Stimulated activated naive CD8-positive, alpha-beta T cell treated with anti-CD3 and anti-CD28 coated beads, Interleukin-15, Interleukin-2, amounts not matched to agents 100 ng/mL and 50 ng/mL, for 24 hours (primary cell): ENCODE results near the gene KCNH2.
A peak's percentile ranks its signal among the peaks of the same experiment; 100 is the strongest.

Source experiments
- H3K27ac Mint-ChIP-seq: one replicate; pipeline ENCODE4 v1.8.0; 2021; ENCODE audit warnings: mild to moderate bottlenecking, mixed read lengths
- H3K27me3 Mint-ChIP-seq: one replicate; pipeline ENCODE4 v1.8.0; 2021; ENCODE audit warnings: mixed read lengths
- H3K36me3 Mint-ChIP-seq: one replicate; pipeline ENCODE4 v1.8.0; 2021; ENCODE audit warnings: low read depth, mixed read lengths
- H3K4me1 Mint-ChIP-seq: one replicate; pipeline ENCODE4 v1.8.0; 2021; ENCODE audit warnings: low read depth, mixed read lengths
- H3K4me3 Mint-ChIP-seq: one replicate; pipeline ENCODE4 v1.8.0; 2021; ENCODE audit warnings: mild to moderate bottlenecking, mixed read lengths
- H3K9me3 Mint-ChIP-seq: one replicate; pipeline ENCODE4 v1.8.0; 2021; ENCODE audit warnings: mixed read lengths

Gene KCNH2

DNA sequence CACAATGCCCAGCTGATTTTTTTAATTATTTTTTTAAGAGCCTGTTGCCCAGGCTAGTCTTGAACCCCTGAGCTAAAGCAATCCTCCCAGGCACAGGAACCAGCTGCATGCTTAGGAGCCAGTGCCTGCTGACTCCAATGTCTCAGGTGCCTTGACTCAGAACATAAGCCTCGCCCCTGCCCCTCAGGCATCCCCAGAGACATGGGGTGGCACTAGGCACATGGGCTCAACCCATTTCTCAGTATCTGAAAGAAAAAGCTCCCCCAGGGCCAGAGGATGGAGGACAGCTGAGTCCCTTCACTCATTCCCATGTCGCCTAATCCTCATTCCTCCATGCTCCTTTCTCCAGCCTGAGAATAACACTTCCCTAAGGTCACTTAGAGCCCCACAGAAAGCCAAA is 39.1 kb downstream of the KCNH2 start:
- no peak overlapping the region for H3K4me3 Mint-ChIP-seq
- H3K27me3 Mint-ChIP-seq: no peaks in the 10 kb centered on the region
- peaks cover 45% of the 10 kb centered on the region for H3K4me1 Mint-ChIP-seq
- H3K9me3 Mint-ChIP-seq: no peaks in the 10 kb centered on the region
- no peak overlapping the region for H3K27ac Mint-ChIP-seq
- no peaks in the 10 kb centered on the region for H3K36me3 Mint-ChIP-seq

DNA sequence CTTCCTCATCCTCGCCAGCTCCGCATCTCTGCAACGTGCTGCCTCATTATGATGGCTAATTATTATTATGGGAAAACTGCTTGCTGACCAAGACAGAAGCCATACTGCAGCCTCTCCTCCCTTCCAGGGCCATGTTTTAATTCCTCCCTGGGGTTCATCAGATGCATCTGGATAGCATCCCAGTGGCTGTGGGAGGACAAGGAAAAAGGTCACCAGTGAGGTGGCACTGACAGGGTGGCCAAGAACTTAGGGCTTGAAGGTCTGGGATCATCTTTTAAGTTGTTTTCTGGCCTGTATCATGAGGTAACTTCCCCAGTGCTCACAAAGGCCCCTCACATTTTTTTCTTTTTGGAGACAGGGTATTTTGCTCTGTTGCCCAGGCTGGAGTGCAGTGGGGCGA is 39.6 kb downstream of the KCNH2 start:
- Mint-ChIP-seq H3K4me3 (peak overlapping the region; percentile 48), H3K4me1 (peaks cover 45% of the 10 kb centered on the region), H3K36me3 (no peaks in the 10 kb centered on the region), H3K9me3 (no peaks in the 10 kb centered on the region), H3K27me3 (no peaks in the 10 kb centered on the region), H3K27ac (no peak overlapping the region)

DNA sequence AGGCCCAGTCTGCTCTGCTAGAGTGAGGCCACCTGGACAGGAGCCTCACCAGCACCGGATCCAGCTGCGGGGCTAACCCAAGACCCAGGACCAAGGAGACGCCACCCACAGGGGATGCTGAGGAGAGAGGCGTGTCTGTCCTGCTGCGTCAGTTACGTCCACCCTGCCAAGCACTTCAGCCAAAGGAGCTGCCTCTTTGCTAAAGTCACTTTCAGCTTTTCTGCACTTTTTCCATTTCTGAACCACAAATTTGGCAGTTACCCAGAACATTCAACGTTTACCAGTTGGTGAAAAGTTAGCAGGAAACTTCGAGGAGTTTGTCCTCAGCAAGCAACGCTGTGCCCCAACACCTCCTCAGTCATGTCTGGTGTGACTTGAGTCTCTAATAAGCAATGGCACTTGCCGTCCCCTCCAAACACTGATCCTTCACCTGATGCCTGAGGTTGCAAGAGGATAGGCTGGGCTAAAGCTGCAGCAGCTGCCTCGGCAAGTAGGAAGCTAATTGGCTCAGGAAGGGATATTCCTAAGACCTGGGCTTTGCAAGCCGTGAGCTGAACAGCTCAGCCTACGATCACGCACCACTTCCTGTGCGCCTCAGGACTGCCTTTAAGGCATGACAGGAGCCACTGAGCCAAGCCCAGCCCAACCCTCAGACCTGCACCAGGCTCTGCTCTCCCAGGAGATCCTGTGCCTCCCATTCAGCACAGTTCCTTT is 40.1 kb downstream of the KCNH2 start:
- H3K4me1 Mint-ChIP-seq: peaks cover 40% of the 10 kb centered on the region
- H3K36me3 Mint-ChIP-seq: no peaks in the 10 kb centered on the region
- H3K4me3 Mint-ChIP-seq: peak overlapping the region; percentile 48
- H3K27ac Mint-ChIP-seq: peak overlapping the region; percentile 40
- no peaks in the 10 kb centered on the region for H3K27me3 Mint-ChIP-seq
- H3K9me3 Mint-ChIP-seq: no peaks in the 10 kb centered on the region

DNA sequence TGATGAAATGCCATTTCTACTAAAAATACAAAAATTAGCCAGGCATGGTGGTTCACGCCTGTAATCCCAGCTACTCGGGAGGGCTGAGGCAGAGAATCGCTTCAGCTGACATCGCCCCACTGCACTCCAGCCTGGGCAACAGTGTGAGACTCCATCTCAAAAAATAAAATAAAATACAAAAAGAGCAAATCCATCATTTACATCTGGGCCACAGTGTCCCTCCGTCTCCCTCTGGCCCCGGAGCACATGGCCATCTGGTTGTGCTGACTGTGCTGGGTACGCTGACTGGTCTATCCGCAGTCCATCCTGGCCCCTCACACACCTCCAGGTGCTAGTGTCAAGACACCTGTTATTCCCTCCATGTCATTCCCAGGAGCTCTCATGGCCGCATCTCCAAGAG is 42.1 kb downstream of the KCNH2 start:
- H3K4me1 Mint-ChIP-seq: peaks cover 22% of the 10 kb centered on the region

DNA sequence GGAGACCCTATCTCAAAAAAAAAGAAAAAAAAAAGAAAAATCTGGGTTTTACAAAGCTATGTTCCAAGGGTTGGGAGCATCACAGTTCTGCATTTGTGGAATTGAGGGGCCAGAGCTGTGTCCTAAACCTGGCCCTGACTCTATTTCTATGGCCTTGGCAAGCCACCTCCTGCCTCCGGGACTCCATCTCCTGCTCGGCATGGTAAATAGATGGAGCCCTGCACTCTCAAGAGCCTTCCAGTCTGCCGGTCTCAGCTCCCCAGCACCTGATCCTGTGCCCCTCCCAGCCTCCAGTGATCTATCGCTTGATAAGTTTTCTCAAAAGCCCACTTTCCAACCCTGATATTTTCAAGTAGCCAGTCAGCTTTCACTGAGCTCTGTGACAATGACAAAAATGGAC is 43.0 kb downstream of the KCNH2 start:
- Mint-ChIP-seq H3K9me3 (no peaks in the 10 kb centered on the region), H3K4me3 (no peak overlapping the region), H3K27ac (no peak overlapping the region), H3K27me3 (no peaks in the 10 kb centered on the region), H3K4me1 (peaks cover 22% of the 10 kb centered on the region), H3K36me3 (no peaks in the 10 kb centered on the region)

More for the DNA sequence above, 42.1 kb downstream of the KCNH2 start:
- Mint-ChIP-seq H3K36me3 (no peaks in the 10 kb centered on the region), H3K27me3 (no peaks in the 10 kb centered on the region), H3K4me3 (no peak overlapping the region), H3K27ac (no peak overlapping the region), H3K9me3 (no peaks in the 10 kb centered on the region)

DNA sequence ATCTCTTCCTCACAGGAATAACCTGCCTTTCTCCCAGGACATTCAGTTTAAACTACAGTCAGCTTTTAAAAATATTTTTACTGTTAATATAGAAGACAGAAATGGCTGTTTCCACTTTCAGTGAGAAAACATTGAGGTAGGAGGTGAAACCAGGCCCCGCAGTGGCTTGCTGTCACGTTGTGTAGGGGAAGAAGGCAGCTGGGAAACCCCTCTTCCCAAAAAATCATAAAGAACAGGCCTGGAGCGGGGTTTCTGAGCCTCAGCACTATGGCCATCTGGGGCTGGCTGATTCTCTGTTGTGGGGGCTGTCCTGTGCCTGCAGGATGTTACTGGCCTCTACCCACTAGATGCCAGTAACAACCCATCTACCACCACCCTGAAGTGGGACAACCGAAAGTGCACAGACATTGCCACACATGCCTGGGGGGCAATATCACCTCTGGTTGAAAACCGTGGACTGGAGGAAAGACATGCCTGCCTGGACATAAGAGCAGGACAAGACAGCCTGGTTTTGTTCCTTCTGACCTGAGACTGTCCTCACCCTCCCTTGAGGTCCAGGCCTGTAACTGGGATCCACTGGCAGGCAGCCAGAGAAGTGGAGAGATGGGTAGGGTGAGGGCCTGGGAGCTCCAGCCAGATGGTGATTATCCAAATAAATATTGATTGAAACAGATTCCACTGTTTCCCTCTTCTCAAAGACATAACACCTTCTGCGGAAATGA is 43.9 kb downstream of the KCNH2 start:
- Mint-ChIP-seq H3K27ac (no peak overlapping the region), H3K36me3 (no peaks in the 10 kb centered on the region), H3K27me3 (peaks cover 4% of the 10 kb centered on the region), H3K4me3 (no peak overlapping the region), H3K4me1 (peaks cover 19% of the 10 kb centered on the region), H3K9me3 (no peaks in the 10 kb centered on the region)

DNA sequence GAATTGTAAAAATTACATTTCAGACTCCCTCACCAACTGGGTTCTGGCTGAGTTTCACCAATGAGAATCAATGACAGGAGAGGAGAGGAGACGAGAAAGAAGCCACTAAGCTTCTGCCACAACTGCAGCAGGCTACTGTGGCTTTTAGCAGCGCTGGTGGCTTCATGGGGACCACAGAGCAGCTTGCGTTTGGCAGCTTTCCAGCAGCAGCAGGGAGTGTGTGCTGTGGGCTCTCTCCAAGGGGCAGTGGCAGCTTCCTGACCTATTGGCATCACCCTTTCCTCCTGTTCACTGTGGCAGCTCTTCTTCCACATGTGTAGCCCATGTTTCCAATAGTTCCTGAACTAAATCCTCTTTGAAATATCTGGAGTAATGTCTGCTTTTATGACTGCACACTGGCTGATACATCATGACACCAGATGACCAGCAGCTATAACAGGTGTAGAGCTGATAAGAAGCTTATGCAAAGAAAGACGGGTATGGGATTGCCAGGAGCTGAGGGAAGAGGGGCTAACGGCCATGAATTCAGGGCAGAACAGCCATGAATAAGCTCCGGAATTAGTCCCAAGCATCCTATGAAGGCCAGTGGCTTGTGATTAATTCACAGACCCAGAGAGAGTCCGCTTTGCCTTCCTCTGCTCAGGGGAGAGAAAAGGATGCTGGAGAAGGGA is 46.8 kb downstream of the KCNH2 start:
- Mint-ChIP-seq H3K36me3 (no peaks in the 10 kb centered on the region), H3K4me1 (no peaks in the 10 kb centered on the region), H3K27ac (no peak overlapping the region), H3K9me3 (no peaks in the 10 kb centered on the region), H3K27me3 (peaks cover 4% of the 10 kb centered on the region), H3K4me3 (no peak overlapping the region)

DNA sequence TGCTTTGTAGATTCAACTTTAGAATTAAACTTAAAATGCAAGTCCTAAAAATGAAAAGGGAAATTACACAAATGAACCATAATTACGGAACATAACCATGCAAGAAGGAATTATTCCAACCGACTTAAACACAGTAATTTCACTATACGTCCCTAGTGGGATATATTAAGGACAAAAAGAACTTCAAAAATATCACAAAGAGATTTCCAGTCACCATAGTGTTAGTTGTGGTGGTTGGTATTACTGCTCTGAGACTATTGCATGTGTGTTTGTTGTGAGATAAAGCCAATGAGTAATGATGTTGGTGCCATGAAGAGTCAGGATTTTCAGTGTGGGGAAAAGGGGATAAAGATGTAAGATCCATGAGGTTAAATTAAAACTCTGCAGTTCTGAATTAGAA is 49.6 kb downstream of the KCNH2 start:
- Mint-ChIP-seq H3K9me3 (no peaks in the 10 kb centered on the region), H3K4me3 (no peak overlapping the region), H3K27ac (no peak overlapping the region), H3K4me1 (peaks cover 9% of the 10 kb centered on the region), H3K36me3 (no peaks in the 10 kb centered on the region), H3K27me3 (peaks cover 24% of the 10 kb centered on the region)

DNA sequence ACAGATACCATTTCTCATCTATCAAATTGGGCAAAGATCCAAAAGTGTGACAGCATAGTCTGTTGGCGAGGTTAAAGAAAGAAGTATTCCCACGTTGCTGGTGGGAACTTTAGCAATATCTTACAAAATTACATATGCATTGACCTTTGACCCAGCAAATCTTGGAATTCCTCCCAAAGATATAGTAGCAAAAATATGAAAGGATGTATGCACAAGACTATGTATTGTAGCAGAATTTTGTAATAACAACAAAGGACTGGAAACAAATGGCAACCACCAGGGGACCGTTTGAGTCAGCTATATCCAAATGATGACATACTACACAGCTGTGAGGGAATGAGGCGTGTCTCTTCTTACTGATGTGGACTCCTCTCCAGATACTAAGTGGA is 50.2 kb downstream of the KCNH2 start:
- H3K4me1 Mint-ChIP-seq: peaks cover 12% of the 10 kb centered on the region
- no peak overlapping the region for H3K27ac Mint-ChIP-seq
- no peaks in the 10 kb centered on the region for H3K9me3 Mint-ChIP-seq

DNA sequence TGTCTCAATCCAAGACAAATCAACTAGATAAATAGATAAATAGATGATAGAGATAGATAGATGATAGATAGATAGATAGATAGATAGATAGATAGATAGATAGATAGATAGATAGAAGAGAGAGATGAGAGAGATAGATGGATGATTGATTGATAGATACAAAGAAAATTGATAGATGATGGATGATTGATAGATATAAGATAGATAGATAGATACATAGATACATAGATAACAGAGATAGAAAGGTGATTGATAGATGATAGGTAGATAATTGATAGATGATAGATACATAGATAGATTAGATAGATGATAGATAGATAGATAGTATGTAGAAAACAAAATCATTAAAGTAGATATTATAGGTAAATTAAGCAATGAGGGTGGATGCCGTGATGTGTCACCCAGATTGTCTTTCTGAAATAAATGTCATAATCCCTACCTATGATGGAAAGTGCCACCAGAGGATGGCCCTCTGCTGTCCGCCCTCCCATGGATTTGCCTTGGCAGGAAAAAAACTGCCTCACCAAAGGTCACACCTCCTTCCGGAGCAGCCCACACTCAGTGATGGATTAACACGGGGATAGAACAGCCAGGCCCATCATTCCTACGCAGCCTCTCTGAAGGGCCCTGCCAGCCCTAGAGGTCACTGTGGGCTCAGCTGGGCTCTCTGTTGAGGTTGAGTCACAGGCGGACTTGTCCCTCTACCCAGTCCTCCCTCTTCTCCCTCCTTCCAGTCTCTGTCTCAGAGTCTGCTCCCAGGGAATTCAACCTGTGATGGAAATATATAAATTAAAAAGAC is 50.8 kb downstream of the KCNH2 start:
- Mint-ChIP-seq H3K27me3 (peaks cover 24% of the 10 kb centered on the region), H3K27ac (no peak overlapping the region), H3K4me3 (no peak overlapping the region), H3K36me3 (no peaks in the 10 kb centered on the region), H3K4me1 (peaks cover 12% of the 10 kb centered on the region), H3K9me3 (no peaks in the 10 kb centered on the region)

More for the DNA sequence above, 50.2 kb downstream of the KCNH2 start:
- Mint-ChIP-seq H3K36me3 (no peaks in the 10 kb centered on the region), H3K4me3 (no peak overlapping the region), H3K27me3 (peaks cover 24% of the 10 kb centered on the region)

DNA sequence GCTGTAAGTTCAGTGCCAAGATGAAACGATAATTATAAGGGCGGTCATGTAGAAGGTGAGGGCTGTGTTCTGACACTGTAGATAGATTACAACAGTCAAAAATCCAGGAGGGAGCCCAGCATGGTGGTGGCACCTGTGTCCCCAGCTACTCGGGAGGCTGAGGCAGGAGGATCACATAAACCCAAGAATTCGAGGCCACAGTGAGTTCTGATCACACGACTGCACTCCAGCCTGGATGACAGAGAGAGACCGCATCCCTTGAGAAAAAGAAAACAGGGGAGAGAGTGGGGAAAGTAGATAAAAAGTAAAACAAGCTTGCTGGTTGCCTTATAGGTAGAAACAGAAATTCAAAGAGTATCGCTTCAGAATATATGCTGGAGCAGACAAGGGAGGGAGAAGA is 52.1 kb downstream of the KCNH2 start:
- peaks cover 24% of the 10 kb centered on the region for H3K27me3 Mint-ChIP-seq
- H3K4me1 Mint-ChIP-seq: peaks cover 12% of the 10 kb centered on the region
- no peak overlapping the region for H3K27ac Mint-ChIP-seq
- no peaks in the 10 kb centered on the region for H3K9me3 Mint-ChIP-seq
- no peaks in the 10 kb centered on the region for H3K36me3 Mint-ChIP-seq
- H3K4me3 Mint-ChIP-seq: no peak overlapping the region

DNA sequence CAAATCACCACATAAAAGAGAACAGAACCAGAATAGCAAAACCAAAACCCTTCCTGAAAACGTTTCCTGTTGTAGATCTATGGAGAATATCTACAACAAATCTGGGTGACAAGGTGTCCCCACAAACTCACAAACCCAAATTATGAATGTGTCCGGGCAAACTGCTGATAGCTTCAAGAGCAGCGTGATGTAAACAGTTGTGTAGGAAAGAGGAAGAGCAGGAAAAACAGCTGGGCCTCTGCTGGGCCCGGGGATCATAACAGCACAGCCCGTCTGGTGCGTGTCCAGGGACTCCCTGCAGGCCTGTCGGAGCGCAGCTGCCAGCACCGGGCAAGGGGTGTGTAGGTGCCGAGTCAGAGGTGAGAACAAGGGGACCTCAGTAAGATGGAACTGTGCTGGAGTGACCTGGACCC is 53.7 kb downstream of the KCNH2 start:
- no peak overlapping the region for H3K4me3 Mint-ChIP-seq
- H3K27ac Mint-ChIP-seq: no peak overlapping the region
- H3K4me1 Mint-ChIP-seq: peaks cover 12% of the 10 kb centered on the region
- H3K27me3 Mint-ChIP-seq: peaks cover 26% of the 10 kb centered on the region
- no peaks in the 10 kb centered on the region for H3K36me3 Mint-ChIP-seq
- no peaks in the 10 kb centered on the region for H3K9me3 Mint-ChIP-seq

DNA sequence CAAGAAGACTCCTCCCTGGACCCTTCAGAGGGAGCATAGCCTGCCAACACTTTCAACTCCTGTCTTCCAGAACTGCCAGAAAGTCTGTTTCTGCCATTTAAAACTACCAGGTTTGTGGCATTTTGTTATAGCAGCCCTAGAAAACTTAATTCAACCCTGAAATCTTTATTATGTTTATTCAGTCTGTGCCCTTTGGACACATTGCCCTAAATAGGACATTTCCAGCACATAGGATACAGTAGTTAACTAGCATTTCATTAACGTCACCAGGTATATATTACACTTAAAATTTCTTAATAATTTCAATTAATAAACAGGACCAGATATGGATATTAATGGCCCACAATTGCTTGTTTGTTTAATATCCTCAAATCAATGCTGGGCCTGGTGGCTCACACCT is 54.3 kb downstream of the KCNH2 start:
- peaks cover 31% of the 10 kb centered on the region for H3K27me3 Mint-ChIP-seq
- H3K27ac Mint-ChIP-seq: no peak overlapping the region
- peaks cover 12% of the 10 kb centered on the region for H3K4me1 Mint-ChIP-seq
- H3K9me3 Mint-ChIP-seq: no peaks in the 10 kb centered on the region
- no peak overlapping the region for H3K4me3 Mint-ChIP-seq
- H3K36me3 Mint-ChIP-seq: no peaks in the 10 kb centered on the region

DNA sequence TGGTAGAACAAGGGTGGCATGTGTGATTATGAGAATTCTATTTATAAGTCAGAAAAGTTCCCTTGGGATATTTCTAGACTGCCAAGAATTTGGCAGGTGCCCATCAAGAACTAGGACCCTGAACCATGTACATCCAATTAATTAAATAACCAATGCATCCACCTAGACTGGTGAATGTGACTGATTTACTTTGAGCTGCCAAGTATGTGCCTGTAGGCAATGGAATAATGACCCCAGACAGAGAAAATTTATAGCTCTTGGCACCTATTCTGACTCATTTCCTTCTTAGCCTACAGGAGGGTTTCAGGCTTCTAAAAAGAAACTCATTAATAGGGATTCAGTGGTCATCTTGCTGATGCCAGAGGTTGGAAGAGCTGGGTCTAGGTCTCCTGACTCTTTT is 54.9 kb downstream of the KCNH2 start:
- peaks cover 12% of the 10 kb centered on the region for H3K4me1 Mint-ChIP-seq
- no peaks in the 10 kb centered on the region for H3K36me3 Mint-ChIP-seq
- H3K9me3 Mint-ChIP-seq: no peaks in the 10 kb centered on the region
- peaks cover 31% of the 10 kb centered on the region for H3K27me3 Mint-ChIP-seq
- H3K27ac Mint-ChIP-seq: no peak overlapping the region
- no peak overlapping the region for H3K4me3 Mint-ChIP-seq

DNA sequence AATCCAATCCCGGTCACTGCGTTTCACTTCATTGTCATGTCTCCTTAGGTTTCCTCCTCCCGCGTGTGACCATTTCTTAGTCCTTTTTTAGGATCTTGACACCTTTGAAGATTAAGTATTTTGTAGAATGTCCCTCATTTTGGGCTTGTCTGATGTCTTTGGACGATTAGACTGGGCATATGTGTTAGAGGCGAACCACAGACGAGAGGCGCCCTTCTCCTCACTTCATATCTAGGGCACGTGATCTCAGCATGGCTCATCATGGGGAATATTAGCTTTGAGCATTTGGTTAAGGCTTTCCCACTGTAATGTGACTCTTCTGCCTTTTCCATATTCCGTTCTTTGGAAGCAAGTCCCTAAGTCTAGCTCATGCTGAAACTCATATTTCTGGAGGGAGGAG is 59.0 kb downstream of the KCNH2 start:
- no peak overlapping the region for H3K27ac Mint-ChIP-seq
- H3K4me1 Mint-ChIP-seq: peaks cover 6% of the 10 kb centered on the region
- H3K36me3 Mint-ChIP-seq: no peaks in the 10 kb centered on the region
- no peaks in the 10 kb centered on the region for H3K9me3 Mint-ChIP-seq
- no peak overlapping the region for H3K4me3 Mint-ChIP-seq
- peaks cover 22% of the 10 kb centered on the region for H3K27me3 Mint-ChIP-seq
